ENCODE results near the gene THPO.

THPO gene

GRCh38 chr3:184333190-184333589 lies 44.8 kb downstream of the THPO start:
- Histone ChIP-seq H3K4ac (ENCODE audit: low read depth, low read length) (no peak overlapping the region), H3K56ac (ENCODE audit: low read length) (no peak overlapping the region), H3K36me3 (ENCODE audit: control insufficient read depth, insufficient read depth, low read length) (peaks cover 28% of the 10 kb centered on the region), H3K18ac (ENCODE audit: low read length) (no peak overlapping the region), H3K23ac (ENCODE audit: low read length) (no peak overlapping the region), H4K5ac (ENCODE audit: low read length) (no peak overlapping the region), H3K4me3 (ENCODE audit: low read length) (no peak overlapping the region), H3K27ac (ENCODE audit: low read depth, low read length) (no peak overlapping the region), H3K9ac (ENCODE audit: low read length) (no peak overlapping the region), H2BK15ac (replicated peaks; ENCODE audit: low read depth) (no peak overlapping the region), H3K4me1 (ENCODE audit: control insufficient read depth, low read depth, low read length) (peaks cover 3% of the 10 kb centered on the region), H3K79me2 (ENCODE audit: control insufficient read depth, insufficient read depth, low read length) (peaks cover 1% of the 10 kb centered on the region), H2BK5ac (ENCODE audit: low read length) (no peak overlapping the region), H3K79me1 (ENCODE audit: low read length) (peaks cover 9% of the 10 kb centered on the region), H2AK5ac (ENCODE audit: low read length) (no peak overlapping the region), H4K8ac (ENCODE audit: low read depth, low read length) (no peak overlapping the region), H2BK120ac (ENCODE audit: low read depth, low read length) (no peak overlapping the region), H3K27me3 (ENCODE audit: insufficient read depth, low read length, poor library complexity) (no peaks in the 10 kb centered on the region), H3K4me2 (ENCODE audit: low read length) (no peak overlapping the region)
- DNase-seq, result no peak
- WGBS (ENCODE audit: extremely low coverage, insufficient coverage, low lambda C conversion rate), result no CpG with 5 or more reads among the region's 6 CpGs

- peaks cover 9% of the 10 kb centered on the region for H3K79me1 ChIP-seq (ENCODE audit: low read length)
- H4K5ac ChIP-seq (ENCODE audit: low read length), result no peak overlapping the region
- no peak overlapping the region for H3K56ac ChIP-seq (ENCODE audit: low read length)
- H3K36me3 ChIP-seq (ENCODE audit: control insufficient read depth, insufficient read depth, low read length), result peaks cover 30% of the 10 kb centered on the region
- H3K27ac ChIP-seq (ENCODE audit: low read depth, low read length), result no peak overlapping the region
- no peak overlapping the region for H3K9ac ChIP-seq (ENCODE audit: low read length)
- no peaks in the 10 kb centered on the region for H3K27me3 ChIP-seq (ENCODE audit: insufficient read depth, low read length, poor library complexity)
- H3K79me2 ChIP-seq (ENCODE audit: control insufficient read depth, insufficient read depth, low read length), result peaks cover 1% of the 10 kb centered on the region
- H4K8ac ChIP-seq (ENCODE audit: low read depth, low read length), result no peak overlapping the region
- H3K4me1 ChIP-seq (ENCODE audit: control insufficient read depth, low read depth, low read length), result peaks cover 3% of the 10 kb centered on the region
- no peak overlapping the region for H2BK15ac ChIP-seq (replicated peaks; ENCODE audit: low read depth)
- DNase-seq, result peak; percentile 71
- H3K4me2 ChIP-seq (ENCODE audit: low read length), result no peak overlapping the region
- H3K23ac ChIP-seq (ENCODE audit: low read length), result no peak overlapping the region
- WGBS (ENCODE audit: extremely low coverage, insufficient coverage, low lambda C conversion rate), result no CpG with 5 or more reads among the region's 10 CpGs
- H2BK120ac ChIP-seq (ENCODE audit: low read depth, low read length), result no peak overlapping the region
- no peak overlapping the region for H3K4me3 ChIP-seq (ENCODE audit: low read length)
- H3K18ac ChIP-seq (ENCODE audit: low read length), result no peak overlapping the region
- no peak overlapping the region for H2AK5ac ChIP-seq (ENCODE audit: low read length)
- H2BK5ac ChIP-seq (ENCODE audit: low read length), result no peak overlapping the region
- no peak overlapping the region for H3K4ac ChIP-seq (ENCODE audit: low read depth, low read length)
These were observed 45.5 kb downstream of the THPO start for GRCh38 chr3:184332370-184333090.

GRCh38 chr3:184328516-184328915 lies 49.5 kb downstream of the THPO start:
- H3K56ac ChIP-seq (ENCODE audit: low read length), result no peak overlapping the region
- no peak overlapping the region for H2BK5ac ChIP-seq (ENCODE audit: low read length)
- no peak overlapping the region for H3K23ac ChIP-seq (ENCODE audit: low read length)
- no peak for DNase-seq
- no peak overlapping the region for H4K5ac ChIP-seq (ENCODE audit: low read length)
- H2BK120ac ChIP-seq (ENCODE audit: low read depth, low read length), result no peak overlapping the region
- no peak overlapping the region for H3K4me2 ChIP-seq (ENCODE audit: low read length)
- no CpG with 5 or more reads among the region's 3 CpGs for WGBS (ENCODE audit: extremely low coverage, insufficient coverage, low lambda C conversion rate)
- H2BK15ac ChIP-seq (replicated peaks; ENCODE audit: low read depth), result no peak overlapping the region
- no peak overlapping the region for H3K9ac ChIP-seq (ENCODE audit: low read length)
- H3K79me1 ChIP-seq (ENCODE audit: low read length), result peaks cover 12% of the 10 kb centered on the region
- no peaks in the 10 kb centered on the region for H3K4me1 ChIP-seq (ENCODE audit: control insufficient read depth, low read depth, low read length)
- H3K27ac ChIP-seq (ENCODE audit: low read depth, low read length), result no peak overlapping the region
- no peak overlapping the region for H3K18ac ChIP-seq (ENCODE audit: low read length)
- H3K79me2 ChIP-seq (ENCODE audit: control insufficient read depth, insufficient read depth, low read length), result peaks cover 4% of the 10 kb centered on the region
- H3K27me3 ChIP-seq (ENCODE audit: insufficient read depth, low read length, poor library complexity), result no peaks in the 10 kb centered on the region
- no peak overlapping the region for H3K4ac ChIP-seq (ENCODE audit: low read depth, low read length)
- H2AK5ac ChIP-seq (ENCODE audit: low read length), result no peak overlapping the region
- no peak overlapping the region for H4K8ac ChIP-seq (ENCODE audit: low read depth, low read length)
- H3K36me3 ChIP-seq (ENCODE audit: control insufficient read depth, insufficient read depth, low read length), result peaks cover 55% of the 10 kb centered on the region
- no peak overlapping the region for H3K4me3 ChIP-seq (ENCODE audit: low read length)

- H3K4ac ChIP-seq (ENCODE audit: low read depth, low read length), result no peak overlapping the region
- H2BK5ac ChIP-seq (ENCODE audit: low read length), result no peak overlapping the region
- H4K8ac ChIP-seq (ENCODE audit: low read depth, low read length), result no peak overlapping the region
- H3K56ac ChIP-seq (ENCODE audit: low read length), result no peak overlapping the region
- whole genome bisulfite sequencing (ENCODE audit: extremely low coverage, insufficient coverage, low lambda C conversion rate), result no CpG with 5 or more reads among the region's 21 CpGs
- no peaks in the 10 kb centered on the region for H3K27me3 ChIP-seq (ENCODE audit: insufficient read depth, low read length, poor library complexity)
- H3K9ac ChIP-seq (ENCODE audit: low read length), result no peak overlapping the region
- H3K27ac ChIP-seq (ENCODE audit: low read depth, low read length), result no peak overlapping the region
- no peak overlapping the region for H3K4me3 ChIP-seq (ENCODE audit: low read length)
- no peak overlapping the region for H4K5ac ChIP-seq (ENCODE audit: low read length)
- H3K79me1 ChIP-seq (ENCODE audit: low read length), result peaks cover 13% of the 10 kb centered on the region
- no peak overlapping the region for H2AK5ac ChIP-seq (ENCODE audit: low read length)
- peaks cover 59% of the 10 kb centered on the region for H3K36me3 ChIP-seq (ENCODE audit: control insufficient read depth, insufficient read depth, low read length)
- no peak overlapping the region for H3K18ac ChIP-seq (ENCODE audit: low read length)
- H3K23ac ChIP-seq (ENCODE audit: low read length), result no peak overlapping the region
- no peak overlapping the region for H2BK120ac ChIP-seq (ENCODE audit: low read depth, low read length)
- no peak for DNase-seq
- no peaks in the 10 kb centered on the region for H3K4me1 ChIP-seq (ENCODE audit: control insufficient read depth, low read depth, low read length)
- no peak overlapping the region for H2BK15ac ChIP-seq (replicated peaks; ENCODE audit: low read depth)
- H3K4me2 ChIP-seq (ENCODE audit: low read length), result no peak overlapping the region
- peaks cover 5% of the 10 kb centered on the region for H3K79me2 ChIP-seq (ENCODE audit: control insufficient read depth, insufficient read depth, low read length)
These were observed 50.8 kb downstream of the THPO start for GRCh38 chr3:184327171-184327570.

GRCh38 chr3:184325715-184326369 lies 52.2 kb downstream of the THPO start:
- Histone ChIP-seq H2BK5ac (ENCODE audit: low read length) (no peak overlapping the region), H3K4me2 (ENCODE audit: low read length) (no peak overlapping the region), H3K56ac (ENCODE audit: low read length) (no peak overlapping the region), H3K18ac (ENCODE audit: low read length) (no peak overlapping the region), H4K8ac (ENCODE audit: low read depth, low read length) (no peak overlapping the region), H3K23ac (ENCODE audit: low read length) (no peak overlapping the region), H3K27ac (ENCODE audit: low read depth, low read length) (no peak overlapping the region), H3K36me3 (ENCODE audit: control insufficient read depth, insufficient read depth, low read length) (peaks cover 54% of the 10 kb centered on the region), H3K4me1 (ENCODE audit: control insufficient read depth, low read depth, low read length) (no peaks in the 10 kb centered on the region), H3K79me1 (ENCODE audit: low read length) (peaks cover 20% of the 10 kb centered on the region), H3K4ac (ENCODE audit: low read depth, low read length) (no peak overlapping the region), H3K27me3 (ENCODE audit: insufficient read depth, low read length, poor library complexity) (no peaks in the 10 kb centered on the region), H4K5ac (ENCODE audit: low read length) (no peak overlapping the region), H3K79me2 (ENCODE audit: control insufficient read depth, insufficient read depth, low read length) (peaks cover 11% of the 10 kb centered on the region), H3K9ac (ENCODE audit: low read length) (no peak overlapping the region), H2AK5ac (ENCODE audit: low read length) (no peak overlapping the region), H3K4me3 (ENCODE audit: low read length) (no peak overlapping the region), H2BK120ac (ENCODE audit: low read depth, low read length) (no peak overlapping the region), H2BK15ac (replicated peaks; ENCODE audit: low read depth) (no peak overlapping the region)
- no CpG with 5 or more reads among the region's 6 CpGs for WGBS (ENCODE audit: extremely low coverage, insufficient coverage, low lambda C conversion rate)
- DNase-seq, result no peak

Data from mesendoderm (in vitro differentiated cells).